A549 (cell line): Measurements from ENCODE around the gene PLD4. TPM values are rescaled to one million over a fixed set of nuclear protein-coding genes. Genes with fewer than 3 reads are reported as not detected.

Source experiments
- ATAC-seq, 2 experiments: fragments of 200-7000 bp in 1 of 2; fragments of >200 bp in 1 of 2; cut with Nextera tagmentation in 1 of 2; cut with Tn5 transposase in 1 of 2; 3 replicates each; pipeline versions ENCODE4 v1.8.0 to v1.9.1; 2018 to 2020; ENCODE audit warnings: mild to moderate bottlenecking in 1 of 2, moderate library complexity in 1 of 2
- CTCF ChIA-PET: fragments of 300-600 bp; sonication (Branson Sonifier 250); formaldehyde crosslinking; extraction: SDS; loops from one replicate; lab custom pipeline; 2021; ENCODE audit warnings: antibody characterized with exemption, inconsistent platforms; lab: Yijun Ruan, JAX
- POLR2A ChIA-PET: fragments of 350-600 bp; formaldehyde crosslinking; extraction: SDS; loops from one replicate; lab custom pipeline; 2021; ENCODE audit warnings: antibody characterized with exemption, inconsistent platforms; lab: Yijun Ruan, JAX
- DNase-seq, 2 experiments: peaks; one replicate each; pipeline versions ENCODE4 v3.0.0 to v3.0.0-alpha.2; 2011 to 2016; ENCODE audit warnings: low read depth in 1 of 2, low spot score in 1 of 2
- FAIRE-seq: peaks from 2 replicates; lab custom pipeline; 2011; peaks lifted over from hg19 to GRCh38; lab: Jason Lieb, UNC
- H3K27ac ChIP-seq, 2 experiments: fragments of >200 bp; sonication (Bioruptor Twin); formaldehyde crosslinking; 3 replicates each; pipeline ENCODE4 v1.5.1; 2016 to 2017
- H3K4me1 ChIP-seq: fragments of >200 bp; sonication (Bioruptor Twin); formaldehyde crosslinking; 3 replicates; pipeline ENCODE4 v1.6.1; 2016
- H3K4me2 ChIP-seq: fragments of >200 bp; sonication (Bioruptor Twin); formaldehyde crosslinking; 3 replicates; pipeline ENCODE4 v1.6.1; 2016
- H3K4me3 ChIP-seq: fragments of >200 bp; sonication (Bioruptor Twin); formaldehyde crosslinking; 3 replicates; pipeline ENCODE4 v1.5.1; 2016
- H3K9me3 ChIP-seq: fragments of >200 bp; sonication (Bioruptor Twin); formaldehyde crosslinking; 3 replicates; pipeline ENCODE4 v1.6.1; 2016
- ATOH8 ChIP-seq: fragments of 250-450 bp; sonication (Bioruptor Pico); IDR thresholded peaks from 2 replicates; pipeline ENCODE4 v1.5.0; 2020; ENCODE audit warnings: low read depth, mild to moderate bottlenecking, moderate library complexity
- CBX2 ChIP-seq: fragments of 200-600 bp; sonication (generic); IDR thresholded peaks from 2 replicates; pipeline ENCODE4 v1.6.1; 2016; ENCODE audit warnings: low read depth, mild to moderate bottlenecking, borderline replicate concordance
- CBX8 ChIP-seq: fragments of 200-600 bp; sonication (generic); IDR thresholded peaks from 2 replicates; pipeline ENCODE4 v1.6.1; 2016
- CEBPB ChIP-seq, 2 experiments: fragments of >200 bp in 1 of 2; sonication (Bioruptor Twin) in 1 of 2; formaldehyde crosslinking in 1 of 2; IDR thresholded peaks; 2 replicates each; pipeline ENCODE4 v1.6.1; 2012 to 2016
- CHD2 ChIP-seq: fragments of 150-350 bp; IDR thresholded peaks from 2 replicates; pipeline ENCODE4 v1.6.1; 2014; ENCODE audit warnings: low read length; ENCODE audit not compliant: partially characterized antibody
- FOSB ChIP-seq: fragments of 250-450 bp; sonication (Bioruptor Pico); IDR thresholded peaks from 2 replicates; pipeline ENCODE4 v1.5.0; 2020; ENCODE audit warnings: mild to moderate bottlenecking, moderate library complexity
- HEYL ChIP-seq: fragments of 250-450 bp; sonication (Bioruptor Pico); IDR thresholded peaks from 2 replicates; pipeline ENCODE4 v1.8.0; 2021; ENCODE audit warnings: mild to moderate bottlenecking, moderate library complexity
- HMGXB4 ChIP-seq: fragments of 250-450 bp; sonication (Bioruptor Pico); IDR thresholded peaks from 2 replicates; pipeline ENCODE4 v1.5.0; 2021; ENCODE audit warnings: mild to moderate bottlenecking, moderate library complexity, borderline replicate concordance
- HOXB13 ChIP-seq: fragments of 250-450 bp; sonication (Bioruptor Pico); IDR thresholded peaks from 2 replicates; pipeline ENCODE4 v1.5.0; 2020; ENCODE audit warnings: low read depth, mild to moderate bottlenecking, moderate library complexity
- JUN ChIP-seq, 2 experiments: fragments of >200 bp; sonication (Bioruptor Twin); formaldehyde crosslinking; IDR thresholded peaks; 2 replicates in 1 of 2; 3 replicates in 1 of 2; pipeline ENCODE4 v1.6.1; 2016 to 2017
- MAX ChIP-seq: IDR thresholded peaks from 2 replicates; pipeline ENCODE4 v1.6.1; 2012
- MYC ChIP-seq: IDR thresholded peaks from 2 replicates; pipeline ENCODE4 v1.6.1; 2012; ENCODE audit warnings: mild to moderate bottlenecking, inconsistent platforms, low read length, improper control_type of control experiment, borderline replicate concordance
- NR3C1 ChIP-seq: fragments of >200 bp; sonication (Bioruptor Twin); formaldehyde crosslinking; IDR thresholded peaks from 3 replicates; pipeline ENCODE4 v1.6.1; 2017
- PHF8 ChIP-seq: fragments of 200-600 bp; sonication (generic); IDR thresholded peaks from 2 replicates; pipeline ENCODE4 v1.6.1; 2016; ENCODE audit warnings: low read depth, mild to moderate bottlenecking, antibody characterized with exemption, moderate library complexity, borderline replicate concordance
- POLR2A ChIP-seq: IDR thresholded peaks from 2 replicates; pipeline ENCODE4 v1.6.1; 2012; ENCODE audit warnings: mild to moderate bottlenecking, low read length
- POLR2AphosphoS2 ChIP-seq: conservative IDR thresholded peaks from 2 replicates; pipeline ENCODE4 v1.6.1; 2012; ENCODE audit warnings: low read length, improper control_type of control experiment, inconsistent platforms
- RARB ChIP-seq: fragments of 250-450 bp; sonication (Bioruptor Pico); IDR thresholded peaks from 2 replicates; pipeline ENCODE4 v1.8.0; 2021; ENCODE audit warnings: mild to moderate bottlenecking, moderate library complexity
- REST ChIP-seq: fragments of 200-600 bp; sonication (generic); IDR thresholded peaks from 2 replicates; pipeline ENCODE4 v1.6.1; 2016; ENCODE audit warnings: antibody characterized with exemption, mild to moderate bottlenecking, moderate library complexity
- SMC3 ChIP-seq: fragments of >200 bp; sonication (Bioruptor Twin); formaldehyde crosslinking; IDR thresholded peaks from 3 replicates; pipeline ENCODE4 v1.6.1; 2018; ENCODE audit warnings: inconsistent platforms
- USF2 ChIP-seq: fragments of 450-650 bp; IDR thresholded peaks from 2 replicates; pipeline ENCODE4 v1.6.1; 2014; ENCODE audit warnings: antibody characterized with exemption
- ZSCAN20 ChIP-seq: fragments of 250-450 bp; sonication (Bioruptor Pico); IDR thresholded peaks from 2 replicates; pipeline ENCODE4 v1.8.0; 2022; ENCODE audit warnings: mild to moderate bottlenecking, moderate library complexity
- WGBS: methylation state at CpG from one replicate; pipeline ENCODE4 v1.1.6; 2017; ENCODE audit errors: missing lambda C conversion rate; 5-methylcytosine and 5-hydroxymethylcytosine counted together
- polyA plus RNA-seq, 4 experiments: library from polyadenylated mRNA; depleted of rRNA in 3 of 4; stranded (reverse); fragments of >200 nt; fragmentation: RNase III in 1 of 4; extraction: RNeasy Plus Mini Kit Qiagen cat#74134 plus additional on column Dnase treatment in 1 of 4; gene quantifications; 2 replicates in 3 of 4; 3 replicates in 1 of 4; pipeline ENCODE4 v1.2.3, GENCODE V29; 2011 to 2017
- TF ChIP-seq, protein P1 (sequence below): fragments of >200 bp; sonication (Bioruptor Twin); formaldehyde crosslinking; IDR thresholded peaks from 3 replicates; pipeline ENCODE4 v1.6.1; 2016

The PLD4 gene
- polyA plus RNA-seq, 2 of the 4 experiments (the other 2 are of a cell fraction) = 0.01 TPM

GRCh38 chr14:104977008-104977680 lies 52.5 kb downstream of the PLD4 start:
- Histone ChIP-seq H3K9me3 (no peaks in the 10 kb centered on the region), H3K4me1 (peaks cover 75% of the 10 kb centered on the region), H3K4me3 (peak overlapping the region; percentile 63), H3K4me2 (peak overlapping the region; percentile 97)
- no peak; a peak in 1 of 6 replicates for ATAC-seq
- peak in 1 of 2 experiments; percentile 61 for DNase-seq
- CTCF ChIA-PET = interaction anchor here (0.6 to 6.6 kb wide), 20 partner anchors 7 to 129 kb away, joined by 3 to 235 read pairs (median 8); partner anchors contain the start of genes CDCA4, CEP170B and CLBA1
- no peak for TF ChIP-seq ATOH8 (CRISPR knock-in tag)
- no peak for TF ChIP-seq CBX8
- 0 out of 2 replicates have a peak, but pooled peaks have one; percentile 13 for TF ChIP-seq MAX
- TF ChIP-seq CEBPB (IDR thresholded peaks at IDR 0.05) = no peak
- no peak for TF ChIP-seq FOSB (CRISPR knock-in tag)
- TF ChIP-seq MYC = no peak
- TF ChIP-seq HEYL = no peak
- TF ChIP-seq POLR2A = peak; percentile 30; the same call in 1 of the 2 replicates
- no peak for TF ChIP-seq JUN (IDR thresholded peaks at IDR 0.05)
- TF ChIP-seq, all 56 proteins: peak for 2
- WGBS = 29% methylated on average over 5 of the region's 11 CpGs
- POLR2A ChIA-PET = no interaction called here
- no peak for FAIRE-seq
- peak overlapping the region; percentile 97 to 99 for H3K27ac ChIP-seq

GRCh38 chr14:104977681-104978653 lies 53.3 kb downstream of the PLD4 start, which contains the start of gene AHNAK2:
Gene AHNAK2, minus strand, starts transcription at chr14:104978374. Its CDS starts 137 bp downstream, at chr14:104978237.
- DNase-seq (peak; percentile 60 to 82), FAIRE-seq (no peak), ATAC-seq (peak; percentile 44 to 63)
- CTCF ChIA-PET = interaction anchor here (0.6 to 6.5 kb wide), 6 partner anchors 43 to 112 kb away, joined by 3 to 235 read pairs (median 25); partner anchors contain the start of gene CDCA4
- POLR2A ChIA-PET = interaction anchor here (1.0 kb wide), 1 partner anchor 43 kb away, joined by 6 read pairs; the partner anchor contains the start of gene CDCA4
- Histone ChIP-seq H3K4me1 (peaks cover 70% of the 10 kb centered on the region), H3K4me3 (peak within 1 kb of the TSS; percentile 63), H3K9me3 (no peaks in the 10 kb centered on the region), H3K4me2 (peak within 1 kb of the TSS; percentile 97), H3K27ac (peak within 1 kb of the TSS; percentile 97 to 99)
- no peak for TF ChIP-seq CBX8
- TF ChIP-seq CHD2 = no peak
- TF ChIP-seq JUN (IDR thresholded peaks at IDR 0.05) = peak; percentile 80 to 91; a peak in 4 of 5 replicates
- no peak for TF ChIP-seq NR3C1
- TF ChIP-seq PHF8 = peak; percentile 63; the same call in 1 of the 2 replicates
- TF ChIP-seq CBX2 = no peak
- TF ChIP-seq POLR2A = peak; percentile 83
- TF ChIP-seq ZSCAN20 (CRISPR knock-in tag) = no peak
- TF ChIP-seq USF2 = no peak
- no peak for TF ChIP-seq RARB (CRISPR knock-in tag)
- TF ChIP-seq MAX = peak; percentile 12; the same call in 1 of the 2 replicates
- TF ChIP-seq HOXB13 = no peak
- TF ChIP-seq, protein P1, sequence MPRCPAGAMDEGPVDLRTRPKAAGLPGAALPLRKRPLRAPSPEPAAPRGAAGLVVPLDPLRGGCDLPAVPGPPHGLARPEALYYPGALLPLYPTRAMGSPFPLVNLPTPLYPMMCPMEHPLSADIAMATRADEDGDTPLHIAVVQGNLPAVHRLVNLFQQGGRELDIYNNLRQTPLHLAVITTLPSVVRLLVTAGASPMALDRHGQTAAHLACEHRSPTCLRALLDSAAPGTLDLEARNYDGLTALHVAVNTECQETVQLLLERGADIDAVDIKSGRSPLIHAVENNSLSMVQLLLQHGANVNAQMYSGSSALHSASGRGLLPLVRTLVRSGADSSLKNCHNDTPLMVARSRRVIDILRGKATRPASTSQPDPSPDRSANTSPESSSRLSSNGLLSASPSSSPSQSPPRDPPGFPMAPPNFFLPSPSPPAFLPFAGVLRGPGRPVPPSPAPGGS = peak; percentile 93
- TF ChIP-seq HMGXB4 (CRISPR knock-in tag) = no peak
- TF ChIP-seq REST = no peak
- TF ChIP-seq POLR2AphosphoS2 = no peak
- TF ChIP-seq SMC3 = no peak
- WGBS = 4% methylated on average over 30 of the region's 111 CpGs
